ENCODE measurements around the gene GCK.

- TF ChIP-seq CTCF (IDR thresholded peaks at IDR 0.05; ENCODE audit: low read depth, low read length, poor library complexity, severe bottlenecking) (no peak), EZH2phosphoT487 (IDR thresholded peaks at IDR 0.05; ENCODE audit: borderline replicate concordance, low read length) (no peak)
These were observed 32.7 kb downstream of the GCK start for GRCh38 chr7:44156453-44157010.
